Caco-2 (cell line): ENCODE results near the gene PTPRG. TPM values are rescaled to one million over a fixed set of nuclear protein-coding genes. Genes with fewer than 3 reads are reported as not detected.

Source experiments
- BruUV-seq: library from RNA; stranded (reverse); fragments of 400-500 nt; replicated peaks from 2 replicates; lab custom pipeline; 2021; lab: Mats Ljungman, UMichigan
- CTCF ChIA-PET: fragments of 300-600 bp; sonication (Branson Sonifier 250); formaldehyde crosslinking; loops from one replicate; lab custom pipeline; 2022; ENCODE audit warnings: antibody characterized with exemption; lab: Charles Lee
- POLR2A ChIA-PET: fragments of 300-600 bp; sonication (Branson Sonifier 250); formaldehyde crosslinking; loops from one replicate; lab custom pipeline; 2022; ENCODE audit warnings: antibody characterized with exemption; lab: Charles Lee
- DNase-seq, 2 experiments: peaks; one replicate each; pipeline versions ENCODE4 v3.0.0 to v3.0.0-alpha.2; 2020 to 2022
- H3K27me3 ChIP-seq: replicated peaks from 2 replicates; pipeline ENCODE4 v1.6.0; 2011; ENCODE audit warnings: low read length; ENCODE audit not compliant: control insufficient read depth, insufficient read depth
- H3K36me3 ChIP-seq: 2 replicates; pipeline ENCODE4 v1.5.1; 2011; ENCODE audit warnings: low read length; ENCODE audit not compliant: control insufficient read depth, insufficient read depth
- H3K4me1 ChIP-seq: fragments of 250-450 bp; sonication (Bioruptor Pico); 2 replicates; pipeline ENCODE4 v1.5.1; 2020; ENCODE audit warnings: mild to moderate bottlenecking
- H3K4me3 ChIP-seq: 2 replicates; pipeline ENCODE4 v1.5.1; 2011; ENCODE audit warnings: low read depth, mild to moderate bottlenecking, control low read depth, low read length
- H3K9me3 ChIP-seq: fragments of 250-450 bp; sonication (Bioruptor Pico); 2 replicates; pipeline ENCODE4 v1.5.1; 2020; ENCODE audit warnings: mild to moderate bottlenecking, moderate library complexity
- H3K27ac Mint-ChIP-seq: one replicate; pipeline ENCODE4 v1.8.0; 2022; ENCODE audit warnings: mixed read lengths; ENCODE audit not compliant: unreplicated experiment
- H3K27me3 Mint-ChIP-seq: one replicate; pipeline ENCODE4 v1.8.0; 2022; ENCODE audit warnings: mixed read lengths; ENCODE audit not compliant: insufficient read depth, unreplicated experiment
- H3K36me3 Mint-ChIP-seq: one replicate; pipeline ENCODE4 v1.8.0; 2022; ENCODE audit warnings: mild to moderate bottlenecking, mixed read lengths; ENCODE audit not compliant: insufficient read depth, unreplicated experiment
- H3K4me1 Mint-ChIP-seq: one replicate; pipeline ENCODE4 v1.8.0; 2022; ENCODE audit warnings: low read depth, mixed read lengths; ENCODE audit not compliant: unreplicated experiment
- H3K4me3 Mint-ChIP-seq: one replicate; pipeline ENCODE4 v1.8.0; 2022; ENCODE audit warnings: mild to moderate bottlenecking, moderate library complexity, mixed read lengths; ENCODE audit not compliant: unreplicated experiment
- H3K9me3 Mint-ChIP-seq: one replicate; pipeline ENCODE4 v1.8.0; 2022; ENCODE audit warnings: mixed read lengths; ENCODE audit not compliant: unreplicated experiment
- CTCF ChIP-seq, 2 experiments: fragments of 200-600 bp in 1 of 2; IDR thresholded peaks; 1 replicate in 1 of 2; 2 replicates in 1 of 2; pipeline versions ENCODE4 v1.5.1 to v1.8.0; 2011 to 2022; ENCODE audit warnings: antibody characterized with exemption in 1 of 2, control low read depth in 1 of 2, inconsistent platforms in 1 of 2, low read depth in 1 of 2, low read length in 1 of 2, mild to moderate bottlenecking in 1 of 2, moderate library complexity in 1 of 2; ENCODE audit not compliant: insufficient read depth in 1 of 2, severe bottlenecking in 1 of 2, unreplicated experiment in 1 of 2
- intact Hi-C: fragments of 100-400 bp; cut with micrococcal nuclease; formaldehyde crosslinking; loops from one replicate; pipeline ENCODE4 v1.10.0; 2022; ENCODE audit not compliant: unreplicated experiment
- total RNA-seq: library from RNA; stranded (reverse); gene quantifications from 2 replicates; pipeline ENCODE4 v1.2.3, GENCODE V29; 2022

PTPRG gene
- total RNA-seq, 1 experiment from 2014 or later, result 46.4 TPM

DNA sequence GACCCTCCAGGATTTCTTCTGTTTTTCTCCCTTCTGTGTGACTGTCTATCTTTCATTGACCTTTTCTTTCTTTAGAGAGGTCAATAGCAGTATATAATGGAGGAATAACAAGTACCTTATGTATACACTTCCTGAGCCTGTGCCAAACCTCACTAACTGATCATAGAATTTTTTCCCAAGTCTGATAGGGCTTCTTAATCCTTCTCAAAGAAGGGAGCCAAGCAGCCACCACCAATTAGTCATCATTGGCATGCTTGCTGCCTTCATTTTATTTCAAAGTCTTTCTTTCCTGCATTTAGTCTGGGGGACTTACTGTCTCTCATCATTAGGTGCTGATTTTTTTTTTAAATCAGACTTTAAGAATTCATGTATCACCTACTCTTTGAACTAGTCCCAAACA is 485.0 kb downstream of the PTPRG start:
- no peak overlapping the region for H3K4me3 ChIP-seq
- ChIA-PET CTCF (no interaction called here), POLR2A (no interaction called here)
- BruUV-seq, result no TSS peak
- Mint-ChIP-seq H3K9me3 (no peaks in the 10 kb centered on the region), H3K4me3 (no peak overlapping the region), H3K27ac (no peak overlapping the region), H3K36me3 (no peaks in the 10 kb centered on the region), H3K27me3 (no peaks in the 10 kb centered on the region), H3K4me1 (no peaks in the 10 kb centered on the region)
- no peaks in the 10 kb centered on the region for H3K27me3 ChIP-seq
- H3K4me1 ChIP-seq, result no peaks in the 10 kb centered on the region
- no peak for DNase-seq
- H3K36me3 ChIP-seq, result no peaks in the 10 kb centered on the region
- H3K9me3 ChIP-seq, result no peaks in the 10 kb centered on the region
- no peak for TF ChIP-seq CTCF (IDR thresholded peaks at IDR 0.05; ENCODE audit: insufficient read depth in 1 of 2, low read depth in 1 of 2, low read length in 1 of 2, severe bottlenecking in 1 of 2, unreplicated experiment in 1 of 2)
- intact Hi-C loops, result no loop called here

DNA sequence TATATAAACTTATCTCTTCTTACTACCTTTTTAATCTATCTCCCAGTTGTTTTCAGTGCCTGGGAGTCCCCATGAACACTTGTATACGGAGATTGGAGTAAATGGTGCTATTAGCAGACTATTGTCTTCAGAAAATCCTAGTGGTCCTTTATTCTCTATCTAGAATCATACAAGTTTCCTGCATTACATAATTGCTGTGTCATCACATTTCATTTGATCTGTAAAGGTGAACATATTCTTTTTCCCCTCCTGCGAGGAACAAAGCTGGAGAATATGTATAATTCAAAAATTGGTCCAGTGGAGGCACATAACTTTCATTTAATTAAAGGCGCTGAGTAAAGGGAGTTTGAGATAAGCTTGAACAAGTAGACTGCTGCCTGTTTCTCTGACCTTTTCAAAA is 487.2 kb downstream of the PTPRG start:
- H3K9me3 ChIP-seq, result no peaks in the 10 kb centered on the region
- H3K27ac Mint-ChIP-seq, result no peak overlapping the region
- H3K27me3 ChIP-seq, result no peaks in the 10 kb centered on the region
- H3K36me3 Mint-ChIP-seq, result no peaks in the 10 kb centered on the region
- H3K9me3 Mint-ChIP-seq, result no peaks in the 10 kb centered on the region
- H3K4me3 Mint-ChIP-seq, result no peak overlapping the region
- intact Hi-C loops, result no loop called here
- POLR2A ChIA-PET, result no interaction called here
- H3K36me3 ChIP-seq, result no peaks in the 10 kb centered on the region
- no peaks in the 10 kb centered on the region for H3K4me1 ChIP-seq
- no peak for TF ChIP-seq CTCF (IDR thresholded peaks at IDR 0.05; ENCODE audit: insufficient read depth in 1 of 2, low read depth in 1 of 2, low read length in 1 of 2, severe bottlenecking in 1 of 2, unreplicated experiment in 1 of 2)
- CTCF ChIA-PET, result no interaction called here
- no peaks in the 10 kb centered on the region for H3K27me3 Mint-ChIP-seq
- DNase-seq, result no peak
- no peak overlapping the region for H3K4me3 ChIP-seq
- H3K4me1 Mint-ChIP-seq, result no peaks in the 10 kb centered on the region
- BruUV-seq, result no TSS peak

GRCh38 chr3:62049033-62049432 is 487.7 kb downstream of the PTPRG start:
- TF ChIP-seq CTCF (IDR thresholded peaks at IDR 0.05; ENCODE audit: insufficient read depth in 1 of 2, low read depth in 1 of 2, low read length in 1 of 2, severe bottlenecking in 1 of 2, unreplicated experiment in 1 of 2), result no peak
- no peaks in the 10 kb centered on the region for H3K9me3 ChIP-seq
- CTCF ChIA-PET, result no interaction called here
- DNase-seq, result no peak
- H3K27ac Mint-ChIP-seq, result no peak overlapping the region
- H3K4me1 Mint-ChIP-seq, result no peaks in the 10 kb centered on the region
- H3K4me1 ChIP-seq, result no peaks in the 10 kb centered on the region
- H3K4me3 ChIP-seq, result no peak overlapping the region
- H3K4me3 Mint-ChIP-seq, result no peak overlapping the region
- no peaks in the 10 kb centered on the region for H3K9me3 Mint-ChIP-seq
- no peaks in the 10 kb centered on the region for H3K27me3 ChIP-seq
- POLR2A ChIA-PET, result no interaction called here
- H3K36me3 ChIP-seq, result no peaks in the 10 kb centered on the region
- intact Hi-C loops, result no loop called here
- no peaks in the 10 kb centered on the region for H3K36me3 Mint-ChIP-seq
- no peaks in the 10 kb centered on the region for H3K27me3 Mint-ChIP-seq
- no TSS peak for BruUV-seq
